H1 (cell line): ENCODE measurements around the gene HIVEP3. TPM values are rescaled to one million over a fixed set of nuclear protein-coding genes. Genes with fewer than 3 reads are reported as not detected.

Experiments used
- CTCF ChIA-PET: fragments of 300-600 bp; sonication (Branson Sonifier 250); formaldehyde crosslinking; loops from one replicate; lab custom pipeline; 2021; ENCODE audit not compliant: partially characterized antibody; lab: Charles Lee
- POLR2A ChIA-PET: fragments of 300-600 bp; sonication (Branson Sonifier 250); formaldehyde crosslinking; loops from one replicate; lab custom pipeline; 2021; ENCODE audit warnings: inconsistent platforms; ENCODE audit not compliant: partially characterized antibody; lab: Charles Lee
- DNase-seq, 2 experiments: peaks; one replicate each; pipeline versions ENCODE4 v3.0.0 to v3.0.0-alpha.2; 2010 to 2022; ENCODE audit warnings: low spot score in 2 of 2, low read depth in 1 of 2, mixed read lengths in 1 of 2
- FAIRE-seq: peaks from 2 replicates; lab custom pipeline; 2011; peaks lifted over from hg19 to GRCh38; lab: Jason Lieb, UNC
- H2AFZ ChIP-seq: 2 replicates; pipeline ENCODE4 v1.8.1; 2012; ENCODE audit warnings: low read length, inconsistent platforms
- H2AK5ac ChIP-seq: 2 replicates; pipeline ENCODE4 v1.6.1; 2013; ENCODE audit warnings: low read depth, low read length
- H2BK120ac ChIP-seq: replicated peaks from 2 replicates; pipeline ENCODE3; 2013; ENCODE audit warnings: low read depth, low read length, inconsistent platforms
- H2BK12ac ChIP-seq: 2 replicates; pipeline ENCODE4 v1.6.1; 2013; ENCODE audit warnings: low read depth, low read length
- H2BK15ac ChIP-seq: 2 replicates; pipeline ENCODE4 v1.6.1; 2013; ENCODE audit warnings: low read length
- H2BK20ac ChIP-seq: 2 replicates; pipeline ENCODE4 v1.6.1; 2013; ENCODE audit warnings: low read length
- H2BK5ac ChIP-seq: 2 replicates; pipeline ENCODE4 v1.6.1; 2013; ENCODE audit warnings: low read depth, low read length
- H3K14ac ChIP-seq: 2 replicates; pipeline ENCODE4 v1.6.1; 2013; ENCODE audit warnings: inconsistent platforms; ENCODE audit not compliant: insufficient read length
- H3K18ac ChIP-seq: 2 replicates; pipeline ENCODE4 v1.6.1; 2013; ENCODE audit warnings: low read length; ENCODE audit errors: extremely low read depth
- H3K23ac ChIP-seq: 2 replicates; pipeline ENCODE4 v1.6.1; 2013; ENCODE audit warnings: inconsistent platforms; ENCODE audit not compliant: insufficient read length
- H3K23me2 ChIP-seq: 2 replicates; pipeline ENCODE4 v1.6.1; 2013; ENCODE audit warnings: low read depth, low read length
- H3K27ac ChIP-seq: 2 replicates; pipeline ENCODE4 v1.6.1; 2011; ENCODE audit warnings: low read depth, low read length, inconsistent platforms
- H3K27me3 ChIP-seq, 4 experiments: replicated peaks in 1 of 4; 1 replicate in 1 of 4; 2 replicates in 3 of 4; pipeline versions ENCODE4 v1.6.1 to v1.8.1; 2011 to 2013; ENCODE audit warnings: low read length in 3 of 4, mild to moderate bottlenecking in 3 of 4, inconsistent platforms in 2 of 4, mixed read lengths in 2 of 4, moderate library complexity in 1 of 4; ENCODE audit not compliant: control insufficient read depth in 3 of 4, insufficient read depth in 3 of 4; ENCODE audit errors: extremely low read depth in 1 of 4
- H3K36me3 ChIP-seq, 4 experiments: 2 replicates each; pipeline versions ENCODE4 v1.6.1 to v1.8.1; 2011 to 2013; ENCODE audit warnings: mild to moderate bottlenecking in 4 of 4, low read length in 3 of 4, moderate library complexity in 2 of 4, control low read depth in 1 of 4, inconsistent platforms in 1 of 4; ENCODE audit not compliant: insufficient read depth in 4 of 4, control insufficient read depth in 2 of 4
- H3K4ac ChIP-seq: replicated peaks from 2 replicates; pipeline ENCODE3; 2013; ENCODE audit warnings: low read length, low read depth, mixed read lengths, inconsistent platforms; ENCODE audit not compliant: insufficient read length
- H3K4me1 ChIP-seq, 4 experiments: replicated peaks in 1 of 4; 1 replicate in 1 of 4; 2 replicates in 3 of 4; pipeline versions ENCODE4 v1.6.1 to v1.8.1; 2011 to 2013; ENCODE audit warnings: low read length in 3 of 4, inconsistent platforms in 2 of 4, mixed read lengths in 1 of 4; ENCODE audit not compliant: insufficient read depth in 4 of 4, control insufficient read depth in 3 of 4
- H3K4me2 ChIP-seq, 2 experiments: 2 replicates each; pipeline versions ENCODE4 v1.6.1 to v1.8.1; 2011 to 2013; ENCODE audit warnings: low read depth in 2 of 2, low read length in 2 of 2, control low read depth in 1 of 2, inconsistent platforms in 1 of 2, mild to moderate bottlenecking in 1 of 2; ENCODE audit not compliant: insufficient read depth in 1 of 2
- H3K4me3 ChIP-seq, 4 experiments: fragments of 200-600, 300-600 bp in 1 of 4; sonication (generic), shearing (Covaris generic), sonication (Bioruptor Twin) in 1 of 4; 2 replicates each; pipeline versions ENCODE4 v1.5.1 to v1.8.1; 2011 to 2016; ENCODE audit warnings: low read length in 4 of 4, low read depth in 3 of 4, control low read depth in 2 of 4, inconsistent platforms in 2 of 4, mild to moderate bottlenecking in 2 of 4, mixed read lengths in 1 of 4, moderate library complexity in 1 of 4; ENCODE audit not compliant: insufficient read depth in 2 of 4; ENCODE audit errors: extremely low read depth in 1 of 4
- H3K56ac ChIP-seq: replicated peaks from 2 replicates; pipeline ENCODE3; 2013; ENCODE audit warnings: low read depth, mild to moderate bottlenecking, mixed read lengths, low read length, inconsistent platforms; ENCODE audit not compliant: insufficient read length
- H3K79me1 ChIP-seq: 2 replicates; pipeline ENCODE4 v1.6.1; 2013; ENCODE audit warnings: low read depth, low read length, control low read depth
- H3K79me2 ChIP-seq, 2 experiments: 2 replicates each; pipeline versions ENCODE4 v1.6.1 to v1.8.1; 2012 to 2013; ENCODE audit warnings: low read length in 2 of 2, mild to moderate bottlenecking in 2 of 2, inconsistent platforms in 1 of 2; ENCODE audit not compliant: insufficient read depth in 2 of 2, control insufficient read depth in 1 of 2
- H3K9ac ChIP-seq, 4 experiments: replicated peaks in 1 of 4; 1 replicate in 1 of 4; 2 replicates in 3 of 4; pipeline versions ENCODE4 v1.6.1 to v1.8.1; 2011 to 2013; ENCODE audit warnings: low read depth in 3 of 4, low read length in 3 of 4, control low read depth in 2 of 4, mild to moderate bottlenecking in 2 of 4, moderate library complexity in 2 of 4, inconsistent platforms in 1 of 4; ENCODE audit errors: extremely low read depth in 1 of 4
- H3K9me3 ChIP-seq, 2 experiments: 2 replicates each; pipeline versions ENCODE4 v1.6.1 to v1.8.1; 2012 to 2013; ENCODE audit warnings: mild to moderate bottlenecking in 2 of 2, moderate library complexity in 2 of 2, control low read depth in 1 of 2, inconsistent platforms in 1 of 2, low read depth in 1 of 2, low read length in 1 of 2, mixed read lengths in 1 of 2; ENCODE audit not compliant: insufficient read depth in 2 of 2
- H4K20me1 ChIP-seq, 2 experiments: replicated peaks in 1 of 2; 2 replicates each; pipeline versions ENCODE3 to v1.8.1; 2011 to 2013; ENCODE audit warnings: inconsistent platforms in 2 of 2, low read length in 2 of 2, mild to moderate bottlenecking in 1 of 2; ENCODE audit not compliant: insufficient read depth in 2 of 2, control insufficient read depth in 1 of 2
- H4K5ac ChIP-seq: 2 replicates; pipeline ENCODE4 v1.6.1; 2013; ENCODE audit warnings: low read length, low read depth, mixed read lengths, inconsistent platforms; ENCODE audit not compliant: insufficient read length
- H4K8ac ChIP-seq: 2 replicates; pipeline ENCODE4 v1.8.0; 2013; ENCODE audit warnings: mild to moderate bottlenecking, moderate library complexity, low read length, inconsistent platforms; ENCODE audit not compliant: insufficient read depth; ENCODE audit errors: extremely low read depth
- H4K91ac ChIP-seq: replicated peaks from 2 replicates; pipeline ENCODE3; 2013; ENCODE audit warnings: low read length, mixed read lengths, inconsistent platforms; ENCODE audit not compliant: insufficient read length
- BRCA1 ChIP-seq: IDR thresholded peaks from 2 replicates; pipeline ENCODE4 v1.6.1; 2012; ENCODE audit warnings: low read depth, low read length, improper control_type of control experiment
- CTBP2 ChIP-seq: IDR thresholded peaks from 2 replicates; pipeline ENCODE4 v1.7.0; 2011; ENCODE audit warnings: borderline replicate concordance, mild to moderate bottlenecking, moderate library complexity, mixed read lengths, low read length; ENCODE audit not compliant: insufficient read depth, insufficient read length
- GABPA ChIP-seq: IDR thresholded peaks from 2 replicates; pipeline ENCODE4 v1.6.1; 2011; ENCODE audit warnings: mild to moderate bottlenecking, low read length, moderate library complexity, borderline replicate concordance; ENCODE audit not compliant: insufficient read depth
- NRF1 ChIP-seq: IDR thresholded peaks from 2 replicates; pipeline ENCODE4 v1.6.1; 2011; ENCODE audit warnings: mild to moderate bottlenecking, low read depth, low read length, improper control_type of control experiment
- SIX5 ChIP-seq: IDR thresholded peaks from 2 replicates; pipeline ENCODE4 v1.6.1; 2011; ENCODE audit warnings: mild to moderate bottlenecking, low read depth, low read length
- SP1 ChIP-seq: IDR thresholded peaks from 2 replicates; pipeline ENCODE4 v1.6.1; 2011; ENCODE audit warnings: low read depth, low read length
- TBP ChIP-seq: IDR thresholded peaks from 2 replicates; pipeline ENCODE4 v1.6.1; 2011; ENCODE audit warnings: low read depth, low read length, improper control_type of control experiment
- ZNF274 ChIP-seq: IDR thresholded peaks from 2 replicates; pipeline ENCODE4 v1.7.0; 2012; ENCODE audit warnings: low read length, borderline replicate concordance; ENCODE audit errors: extremely low read depth
- WGBS, 2 experiments: shearing (Covaris generic) in 1 of 2; methylation state at CpG; one replicate each; pipeline versions ENCODE4 v1.1.6 to v1.1.7; 2013 to 2015; ENCODE audit warnings: low lambda C conversion rate in 2 of 2, mixed read lengths in 2 of 2, inconsistent platforms in 1 of 2, low coverage in 1 of 2, missing lambda C conversion rate in 1 of 2; ENCODE audit not compliant: insufficient replicate concordance in 2 of 2, insufficient coverage in 1 of 2, insufficient read length in 1 of 2; ENCODE audit errors: extremely low coverage in 1 of 2, missing lambda C conversion rate in 1 of 2; 5-methylcytosine and 5-hydroxymethylcytosine counted together
- polyA plus RNA-seq, 7 experiments: library from polyadenylated mRNA; depleted of rRNA in 3 of 7; stranded (reverse) in 5 of 7; unstranded in 2 of 7; fragments of >200 nt in 5 of 7; fragments of 200-250 nt in 2 of 7; gene quantifications; 1 replicate in 5 of 7; 2 replicates in 1 of 7; 4 replicates in 1 of 7; pipeline versions ENCODE4 v1.2.1 to v1.2.3, GENCODE V29; 2011 to 2013; ENCODE audit warnings: missing spikeins in 2 of 7, mixed read lengths in 2 of 7
- total RNA-seq: library from RNA; stranded (reverse); fragmentation: NEBNext Ultra II Directional; extraction: Animal tissue kit (Norgen Biotek cat#: 25700); gene quantifications from 2 replicates; pipeline ENCODE4 v1.2.1, GENCODE V29; 2021
- TF ChIP-seq, protein P1 (sequence below): IDR thresholded peaks from 2 replicates; pipeline ENCODE4 v1.6.1; 2012; ENCODE audit warnings: low read length, inconsistent platforms

Gene HIVEP3
- total and polyA plus RNA-seq, 2 of the 8 experiments (the other 6 are each of a cell fraction or from before 2014, with no cell fraction given) = 0.24 to 0.69 TPM

GRCh38 chr1:41707793-41708192, 210.9 kb downstream of the HIVEP3 start:
- no peak overlapping the region for H2BK15ac ChIP-seq
- H3K27ac ChIP-seq = no peak overlapping the region
- ChIA-PET POLR2A (no interaction called here), CTCF (no interaction called here)
- H3K9ac ChIP-seq = no peak overlapping the region
- no peak overlapping the region for H2BK120ac ChIP-seq
- H3K23me2 ChIP-seq = no peaks in the 10 kb centered on the region
- no peak overlapping the region for H3K4me2 ChIP-seq
- no peak overlapping the region for H2BK20ac ChIP-seq
- H2BK12ac ChIP-seq = no peak overlapping the region
- H3K56ac ChIP-seq = no peak overlapping the region
- FAIRE-seq (no peak), DNase-seq (no peak)
- H3K9me3 ChIP-seq = no peaks in the 10 kb centered on the region
- H4K8ac ChIP-seq = no peak overlapping the region
- no peak overlapping the region for H3K18ac ChIP-seq
- TF ChIP-seq BRCA1 = no peak
- no peak for TF ChIP-seq NRF1
- TF ChIP-seq, protein P1, sequence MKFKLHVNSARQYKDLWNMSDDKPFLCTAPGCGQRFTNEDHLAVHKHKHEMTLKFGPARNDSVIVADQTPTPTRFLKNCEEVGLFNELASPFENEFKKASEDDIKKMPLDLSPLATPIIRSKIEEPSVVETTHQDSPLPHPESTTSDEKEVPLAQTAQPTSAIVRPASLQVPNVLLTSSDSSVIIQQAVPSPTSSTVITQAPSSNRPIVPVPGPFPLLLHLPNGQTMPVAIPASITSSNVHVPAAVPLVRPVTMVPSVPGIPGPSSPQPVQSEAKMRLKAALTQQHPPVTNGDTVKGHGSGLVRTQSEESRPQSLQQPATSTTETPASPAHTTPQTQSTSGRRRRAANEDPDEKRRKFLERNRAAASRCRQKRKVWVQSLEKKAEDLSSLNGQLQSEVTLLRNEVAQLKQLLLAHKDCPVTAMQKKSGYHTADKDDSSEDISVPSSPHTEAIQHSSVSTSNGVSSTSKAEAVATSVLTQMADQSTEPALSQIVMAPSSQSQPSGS = no peak
- TF ChIP-seq SP1 = no peak
- no peak for TF ChIP-seq GABPA
- TF ChIP-seq ZNF274 = no peak
- no peak for TF ChIP-seq SIX5
- TF ChIP-seq CTBP2 = no peak
- no peak for TF ChIP-seq TBP
- H4K20me1 ChIP-seq = no peaks in the 10 kb centered on the region
- no peak overlapping the region for H3K23ac ChIP-seq
- H4K91ac ChIP-seq = no peak overlapping the region
- H3K79me2 ChIP-seq = no peaks in the 10 kb centered on the region
- no peaks in the 10 kb centered on the region for H3K36me3 ChIP-seq
- no peak overlapping the region for H2AFZ ChIP-seq
- H3K4ac ChIP-seq = no peak overlapping the region
- 95% methylated on average over 4 of the region's 4 CpGs; no CpG with 5 or more reads in 1 of the 2 experiments for WGBS, 2 experiments
- H3K79me1 ChIP-seq = no peaks in the 10 kb centered on the region
- H2AK5ac ChIP-seq = no peak overlapping the region
- no peak overlapping the region for H3K4me3 ChIP-seq
- no peak overlapping the region for H2BK5ac ChIP-seq
- no peak overlapping the region for H3K14ac ChIP-seq
- no peak overlapping the region for H4K5ac ChIP-seq
- H3K27me3 ChIP-seq = no peaks in the 10 kb centered on the region; a peak in 1 of 7 replicates
- H3K4me1 ChIP-seq = no peaks in the 10 kb centered on the region; a peak in 1 of 7 replicates
